Uterus (tissue), 4 donors: ENCODE data around the gene TMEM132A. TPM values are rescaled to one million over a fixed set of nuclear protein-coding genes. Genes with fewer than 3 reads are reported as not detected.

Experiments
- DNase-seq, 2 donors: peaks; one replicate each; pipeline ENCODE4 v3.0.0-alpha.2; 2019 to 2020
- H3K27ac ChIP-seq, 2 donors: fragments of 200-600 bp; sonication (generic); 1 replicate in 1 of 2; 2 replicates in 1 of 2; pipeline ENCODE4 v1.5.1; 2016 to 2018
- H3K27me3 ChIP-seq, 2 donors: fragments of 200-600 bp; sonication (generic); one replicate each; pipeline ENCODE4 v1.5.1; 2018 to 2019; ENCODE audit warnings: control low read depth in 1 of 2
- H3K36me3 ChIP-seq, 2 donors: fragments of 200-600 bp; sonication (generic); one replicate each; pipeline ENCODE4 v1.5.1; 2019; ENCODE audit warnings: control low read depth in 1 of 2
- H3K4me1 ChIP-seq, 2 donors: fragments of 200-600 bp; sonication (generic); one replicate each; pipeline ENCODE4 v1.5.1; 2018 to 2019; ENCODE audit warnings: control low read depth in 1 of 2
- H3K4me3 ChIP-seq, 2 donors: fragments of 200-600 bp; sonication (generic); 1 replicate in 1 of 2; 2 replicates in 1 of 2; pipeline ENCODE4 v1.5.1; 2018 to 2019; ENCODE audit warnings: mild to moderate bottlenecking in 1 of 2
- H3K9me3 ChIP-seq, 2 donors: fragments of 200-600 bp; sonication (generic); one replicate each; pipeline ENCODE4 v1.5.1; 2019; ENCODE audit warnings: control low read depth in 1 of 2
- CTCF ChIP-seq, 4 experiments: fragments of 200-600 bp in 2 of 4; fragments of 450-650 bp in 2 of 4; sonication (generic) in 2 of 4; IDR thresholded peaks; one replicate each; pipeline ENCODE4 v1.5.1; 2016 to 2019; ENCODE audit warnings: antibody characterized with exemption in 4 of 4, mild to moderate bottlenecking in 2 of 4, moderate library complexity in 1 of 4
- POLR2A ChIP-seq, 2 donors: fragments of 450-650 bp; IDR thresholded peaks; one replicate each; pipeline ENCODE4 v1.6.1; 2016; ENCODE audit warnings: antibody characterized with exemption in 2 of 2, mild to moderate bottlenecking in 1 of 2, moderate library complexity in 1 of 2
- intact Hi-C: fragments of 100-400 bp; cut with DNase I; formaldehyde crosslinking; loops from one replicate; pipeline ENCODE4 v1.15.1; 2023; ENCODE audit warnings: low total_unique reads
- total RNA-seq, 4 donors: library from RNA; depleted of rRNA in 3 of 4; stranded (reverse); fragments of >200 nt in 3 of 4; gene quantifications; one replicate each; pipeline versions ENCODE4 v1.1.0 to v1.2.4, GENCODE V29; 2014 to 2023
- donor health status: DM: yes; HTN: yes; CAD: no.

TMEM132A gene
- total RNA-seq, 4 donors from 2014 or later, result under 0.01 to 47.7 (median 7.7) TPM

- peak overlapping the region in 1 of 2 donors; percentile 91 for H3K27ac ChIP-seq
- no peak for DNase-seq
Measured at GRCh38 chr11:60912223-60912850, 11.9 kb upstream of the TMEM132A start.

DNA sequence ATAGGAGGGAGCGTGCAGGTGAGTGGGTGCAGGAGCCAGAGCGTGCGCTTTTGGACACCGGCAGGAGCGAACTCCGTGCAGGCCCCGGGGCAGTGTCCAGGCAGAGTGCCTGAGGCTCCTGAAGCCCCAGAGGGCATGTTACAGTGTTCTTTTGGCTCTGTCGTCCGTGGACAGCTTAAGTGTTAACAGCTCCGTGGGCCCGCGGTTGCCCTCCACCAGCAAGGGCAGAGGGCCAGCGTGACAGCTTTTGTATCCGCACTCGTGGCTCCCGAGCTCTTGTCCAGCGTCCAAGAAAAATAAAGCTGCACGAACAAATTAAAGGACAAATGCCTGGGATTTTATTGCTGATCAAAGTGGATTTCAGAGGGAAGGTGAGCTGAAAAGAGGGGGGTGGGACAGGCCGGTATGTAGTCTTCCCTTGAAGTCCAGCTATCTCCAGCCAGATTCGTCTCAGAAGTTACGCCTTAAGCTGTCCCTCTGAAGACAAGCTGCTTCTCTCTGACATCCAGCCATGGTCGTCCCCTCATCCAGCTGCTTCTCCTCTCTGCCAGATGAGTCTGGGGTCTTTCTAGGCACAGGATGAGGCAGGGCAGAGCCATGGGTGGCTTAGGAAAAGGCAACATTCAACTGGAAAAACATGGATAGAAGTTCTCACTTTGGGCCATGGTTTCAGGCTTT lies 11.3 kb upstream of the TMEM132A start:
- Histone ChIP-seq H3K27me3 (no peaks in the 10 kb centered on the region), H3K27ac (peak overlapping the region; percentile 91 to 95), H3K36me3 (no peaks in the 10 kb centered on the region), H3K4me3 (peak overlapping the region in 1 of 2 donors; percentile 96), H3K9me3 (no peaks in the 10 kb centered on the region), H3K4me1 (peaks cover 11 to 17% of the 10 kb centered on the region in 2 donors)
- intact Hi-C loops, result loop anchor here (5.0 kb wide), 1 partner anchor 71 kb away; the partner anchor contains the start of gene CCDC86
- no peak for DNase-seq
- TF ChIP-seq POLR2A (IDR thresholded peaks at IDR 0.05) (no peak), CTCF (IDR thresholded peaks at IDR 0.05) (no peak)

More at GRCh38 chr11:60912223-60912850, 11.9 kb upstream of the TMEM132A start:
- Histone ChIP-seq H3K9me3 (no peaks in the 10 kb centered on the region), H3K36me3 (no peaks in the 10 kb centered on the region), H3K27me3 (no peaks in the 10 kb centered on the region), H3K4me1 (peaks cover 11 to 14% of the 10 kb centered on the region in 2 donors), H3K4me3 (no peak overlapping the region)
- TF ChIP-seq CTCF (IDR thresholded peaks at IDR 0.05) (no peak), POLR2A (IDR thresholded peaks at IDR 0.05) (no peak)
- intact Hi-C loops, result loop anchor here (5.0 kb wide), 1 partner anchor 70 kb away; the partner anchor contains the start of gene CCDC86

DNA sequence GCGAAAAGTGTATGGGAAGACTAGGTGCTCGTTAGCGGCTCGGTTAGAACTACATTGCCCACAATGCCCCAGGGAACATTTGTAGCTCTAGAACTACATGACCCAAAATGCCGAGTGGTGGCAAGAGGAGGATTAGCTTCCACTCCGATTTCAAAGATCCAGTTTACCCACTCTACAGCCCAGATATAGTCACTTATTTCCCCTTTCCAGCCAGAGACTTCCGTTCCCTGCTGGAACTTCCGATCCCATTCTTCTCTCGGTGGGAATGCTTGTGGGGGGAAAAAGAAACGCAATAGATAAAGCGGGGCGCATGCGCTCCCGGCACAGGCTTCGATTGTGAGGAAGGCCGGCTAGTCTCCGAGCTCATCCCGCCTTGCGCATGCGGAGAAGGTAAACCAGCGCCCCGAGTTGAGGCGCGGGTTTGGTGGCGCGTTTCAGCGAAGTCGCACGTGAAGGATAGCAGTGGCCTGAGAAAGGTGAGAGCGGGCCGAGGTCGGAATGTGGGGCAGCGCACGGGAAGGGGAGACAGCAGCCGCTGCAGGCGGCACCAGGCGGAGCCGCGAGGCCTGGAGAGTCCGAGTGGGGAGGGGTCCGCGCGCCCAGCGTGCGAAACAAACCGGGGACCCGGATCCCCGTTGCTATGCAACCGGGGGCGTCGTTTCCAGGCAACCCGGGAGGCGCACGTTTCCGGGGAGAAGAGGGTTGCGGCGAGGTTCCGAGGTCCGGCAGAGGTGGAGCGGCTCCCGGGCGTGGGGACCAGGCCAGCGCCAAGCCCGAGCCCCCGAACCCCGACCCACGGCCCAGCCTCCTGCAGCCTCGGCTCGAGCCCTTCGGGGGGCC lies 10.2 kb upstream of the TMEM132A start, which contains the start of gene TMEM109:
TSS of gene TMEM109 (plus strand) at position 366 of the 840 bp plus-strand sequence. CDS start 5,536 bp downstream, outside the sequence.
- Histone ChIP-seq H3K27me3 (no peaks in the 10 kb centered on the region), H3K27ac (peak within 1 kb of the TSS; percentile 91 to 95), H3K4me3 (peak within 1 kb of the TSS; percentile 63 to 96), H3K36me3 (no peaks in the 10 kb centered on the region), H3K9me3 (no peaks in the 10 kb centered on the region), H3K4me1 (peaks cover 11 to 17% of the 10 kb centered on the region in 2 donors)
- TF ChIP-seq CTCF (IDR thresholded peaks at IDR 0.05) (peak in 2 of 4 experiments; percentile 1 to 15), POLR2A (IDR thresholded peaks at IDR 0.05) (peak; percentile 59 to 70)
- intact Hi-C loops, result loop anchor here (5.0 kb wide), 1 partner anchor 72 kb away; the partner anchor contains the start of gene CCDC86
- peak; percentile 87 to 88 for DNase-seq

GRCh38 chr11:60914633-60915247 lies 9.5 kb upstream of the TMEM132A start:
- Histone ChIP-seq H3K4me1 (peaks cover 11 to 17% of the 10 kb centered on the region in 2 donors), H3K9me3 (no peaks in the 10 kb centered on the region), H3K4me3 (peak overlapping the region; percentile 63 to 96), H3K27ac (peak overlapping the region; percentile 91 to 95), H3K36me3 (no peaks in the 10 kb centered on the region), H3K27me3 (no peaks in the 10 kb centered on the region)
- no peak for TF ChIP-seq POLR2A (IDR thresholded peaks at IDR 0.05)
- no peak for TF ChIP-seq CTCF (IDR thresholded peaks at IDR 0.05)
- intact Hi-C loops, result loop anchor here (5.0 kb wide), 1 partner anchor 72 kb away; the partner anchor contains the start of gene CCDC86
- DNase-seq, result peak in 1 of 2 donors; percentile 54
